Liver (tissue), 3 donors: ENCODE results near the gene ZBTB38.

Experiments used
- ATF3 ChIP-seq: IDR thresholded peaks from 2 replicates; pipeline ENCODE4 v1.6.1; 2016; ENCODE audit warnings: antibody characterized with exemption
- CTCF ChIP-seq: fragments of 150-350 bp; IDR thresholded peaks from 2 replicates; pipeline ENCODE4 v1.5.1; 2017; ENCODE audit warnings: improper control_type of control experiment, low read depth, low read length; ENCODE audit not compliant: missing input control
- EGR1 ChIP-seq, 2 donors: IDR thresholded peaks; 2 replicates each; pipeline ENCODE4 v1.6.1; 2016 to 2018; ENCODE audit warnings: antibody characterized with exemption in 2 of 2, low read depth in 2 of 2
- FOXA1 ChIP-seq: IDR thresholded peaks from 2 replicates; pipeline ENCODE4 v1.6.1; 2016; ENCODE audit warnings: antibody characterized with exemption
- GABPA ChIP-seq, 2 donors: IDR thresholded peaks in 1 of 2; conservative IDR thresholded peaks in 1 of 2; 2 replicates each; pipeline ENCODE4 v1.6.1; 2016; ENCODE audit warnings: antibody characterized with exemption in 2 of 2, mild to moderate bottlenecking in 1 of 2, moderate library complexity in 1 of 2
- HNF4A ChIP-seq, 2 donors: conservative IDR thresholded peaks; 2 replicates each; pipeline ENCODE4 v1.6.1; 2016; ENCODE audit warnings: antibody characterized with exemption in 2 of 2, mild to moderate bottlenecking in 2 of 2
- HNF4G ChIP-seq: IDR thresholded peaks from 2 replicates; pipeline ENCODE4 v1.6.1; 2016; ENCODE audit warnings: antibody characterized with exemption
- JUND ChIP-seq, 2 donors: IDR thresholded peaks; 2 replicates each; pipeline ENCODE4 v1.6.1; 2016; ENCODE audit warnings: antibody characterized with exemption in 2 of 2
- RAD21 ChIP-seq, 2 donors: IDR thresholded peaks; 2 replicates each; pipeline ENCODE4 v1.6.1; 2016; ENCODE audit warnings: antibody characterized with exemption in 2 of 2, mild to moderate bottlenecking in 2 of 2
- REST ChIP-seq: IDR thresholded peaks from 2 replicates; pipeline ENCODE4 v1.6.1; 2016; ENCODE audit warnings: antibody characterized with exemption, mild to moderate bottlenecking
- SP1 ChIP-seq: IDR thresholded peaks from 2 replicates; pipeline ENCODE4 v1.6.1; 2018; ENCODE audit warnings: antibody characterized with exemption, mild to moderate bottlenecking
- TAF1 ChIP-seq: conservative IDR thresholded peaks from 2 replicates; pipeline ENCODE4 v1.6.1; 2016; ENCODE audit warnings: antibody characterized with exemption, mild to moderate bottlenecking
- ZBTB33 ChIP-seq: IDR thresholded peaks from 2 replicates; pipeline ENCODE4 v1.6.1; 2016; ENCODE audit warnings: antibody characterized with exemption
- donor health status: healthy.
- donor health status: healthy.

- no peak for TF ChIP-seq CTCF
- no peak for TF ChIP-seq FOXA1
- no peak for TF ChIP-seq EGR1 (IDR thresholded peaks at IDR 0.05; ENCODE audit: low read depth in 2 of 2)
- no peak for TF ChIP-seq ZBTB33
- TF ChIP-seq RAD21 (IDR thresholded peaks at IDR 0.05): no peak
- no peak for TF ChIP-seq TAF1
- no peak for TF ChIP-seq SP1
- TF ChIP-seq HNF4G: no peak
- no peak for TF ChIP-seq REST
- TF ChIP-seq JUND (IDR thresholded peaks at IDR 0.05): no peak
- no peak for TF ChIP-seq ATF3
- TF ChIP-seq HNF4A (conservative IDR thresholded peaks at IDR 0.05): no peak
- no peak for TF ChIP-seq GABPA (IDR thresholded peaks at IDR 0.05 in 1 of 2, conservative IDR thresholded peaks at IDR 0.05 in 1 of 2)
Observed at GRCh38 chr3:141397996-141398395, 29.7 kb downstream of the ZBTB38 start.
